GM19099 (cell line): ENCODE data around the gene ZNF586.
A peak's percentile ranks its signal among the peaks of the same experiment; 100 is the strongest.

ENCODE experiments used
- POLR2A ChIP-seq: IDR thresholded peaks from 3 replicates; pipeline ENCODE4 v1.6.1; 2011; ENCODE audit warnings: low read depth; ENCODE audit not compliant: insufficient read length; ENCODE audit errors: extremely low read depth

The ZNF586 gene

DNA sequence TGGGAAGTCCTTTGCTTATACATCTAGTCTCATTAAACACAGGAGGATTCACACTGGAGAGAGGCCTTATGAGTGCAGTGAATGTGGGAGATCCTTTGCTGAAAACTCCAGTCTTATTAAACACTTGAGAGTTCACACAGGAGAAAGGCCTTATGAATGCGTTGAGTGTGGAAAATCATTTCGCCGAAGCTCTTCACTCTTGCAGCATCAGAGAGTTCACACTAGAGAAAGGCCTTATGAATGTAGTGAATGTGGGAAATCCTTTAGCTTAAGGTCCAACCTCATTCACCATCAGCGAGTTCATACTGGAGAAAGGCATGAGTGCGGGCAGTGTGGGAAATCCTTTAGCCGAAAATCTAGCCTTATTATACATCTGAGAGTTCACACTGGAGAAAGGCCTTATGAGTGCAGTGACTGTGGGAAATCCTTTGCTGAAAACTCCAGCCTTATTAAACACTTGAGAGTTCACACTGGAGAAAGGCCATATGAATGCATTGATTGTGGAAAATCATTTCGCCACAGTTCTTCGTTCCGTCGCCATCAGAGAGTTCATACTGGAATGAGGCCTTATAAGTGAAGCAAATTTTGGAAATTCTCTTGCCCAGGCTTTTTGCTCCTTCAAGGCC, 9.9 kb downstream of the ZNF586 start:
- no peak for TF ChIP-seq POLR2A

DNA sequence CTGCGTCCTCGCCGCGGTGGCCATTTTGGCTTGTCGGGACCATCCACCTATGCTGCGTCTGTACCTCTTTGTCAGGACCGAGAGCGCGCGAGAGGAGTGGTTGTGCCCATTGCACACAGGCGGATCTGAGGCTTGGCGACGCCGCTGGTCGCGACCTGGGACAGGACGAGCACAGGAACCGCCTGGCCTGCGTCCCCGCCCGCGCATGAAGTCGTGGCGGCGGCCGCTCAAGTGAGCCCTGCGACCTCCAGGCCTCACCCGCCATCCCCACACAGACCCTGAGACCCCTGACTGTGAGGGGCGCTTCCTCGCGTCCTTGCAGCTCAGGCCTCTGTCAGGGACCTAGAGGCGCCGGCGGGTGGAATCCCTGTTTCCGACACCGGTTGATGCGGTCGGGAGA, 16.8 kb downstream of the ZNF586 start:
- no peak for TF ChIP-seq POLR2A

DNA sequence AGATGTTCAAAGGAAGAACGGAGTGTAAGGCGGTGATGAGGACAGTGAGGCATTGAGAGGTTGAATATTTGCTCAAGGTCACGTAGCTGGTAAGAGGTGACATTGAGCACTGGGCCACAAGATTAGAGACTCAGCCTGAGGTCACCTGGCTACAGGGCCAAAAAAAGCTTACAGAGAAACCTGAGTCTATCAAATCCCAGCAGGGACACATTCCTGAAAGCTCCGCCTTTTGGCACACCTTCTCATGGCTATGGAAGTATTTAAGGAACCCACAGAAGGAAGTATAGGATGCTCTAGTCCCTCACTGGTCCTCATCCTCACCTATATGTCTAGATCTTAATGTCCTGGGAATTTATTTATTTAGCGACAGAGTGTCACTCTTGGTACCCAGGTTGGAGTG, 17.4 kb downstream of the ZNF586 start:
- TF ChIP-seq POLR2A, result no peak

DNA sequence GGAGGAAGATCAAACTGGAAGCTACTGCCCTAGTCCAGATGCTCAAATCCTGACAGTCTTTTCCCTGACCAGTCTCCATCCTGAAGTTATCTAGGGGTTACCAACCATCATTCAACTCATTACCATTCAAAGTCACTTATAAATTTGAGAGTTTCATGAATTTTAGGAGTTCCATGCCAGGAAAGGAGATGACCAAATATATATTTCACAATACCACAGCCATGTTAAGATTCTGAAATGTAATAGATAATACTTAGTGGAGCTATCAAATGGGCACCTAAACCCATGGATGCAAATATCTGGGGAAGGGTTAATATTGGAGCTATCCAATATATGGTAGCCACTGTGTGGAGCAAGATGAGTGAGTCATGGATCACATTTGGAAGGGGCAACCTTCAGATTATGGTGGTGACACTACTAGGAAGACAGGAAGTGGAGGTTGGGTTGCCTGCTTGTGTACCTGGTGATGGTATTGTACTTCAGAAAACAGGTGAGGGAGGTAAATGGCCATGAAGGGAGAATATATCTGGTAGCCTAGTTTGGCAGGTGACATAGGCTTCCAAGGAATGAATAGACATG, 18.7 kb downstream of the ZNF586 start:
- TF ChIP-seq POLR2A, result no peak

DNA sequence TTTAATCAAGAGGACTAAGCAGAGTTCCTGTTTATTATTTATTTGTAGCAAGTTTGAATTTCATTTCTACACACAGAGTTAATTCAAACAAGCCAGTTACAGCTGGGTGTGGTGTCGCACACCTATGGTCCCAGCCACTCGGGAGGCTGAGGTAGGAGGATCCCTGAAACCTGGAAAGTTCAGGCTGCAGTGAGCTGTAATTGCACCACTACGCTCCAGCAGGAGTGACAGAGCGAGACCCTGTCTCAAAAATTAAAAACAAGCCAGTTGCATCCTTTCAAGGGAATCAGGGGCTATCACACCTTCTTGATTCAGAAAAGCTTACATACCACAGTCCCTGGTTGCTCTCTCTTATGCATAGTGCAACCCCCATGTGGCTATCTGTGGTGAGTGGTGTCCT, 19.8 kb downstream of the ZNF586 start:
- no peak for TF ChIP-seq POLR2A

DNA sequence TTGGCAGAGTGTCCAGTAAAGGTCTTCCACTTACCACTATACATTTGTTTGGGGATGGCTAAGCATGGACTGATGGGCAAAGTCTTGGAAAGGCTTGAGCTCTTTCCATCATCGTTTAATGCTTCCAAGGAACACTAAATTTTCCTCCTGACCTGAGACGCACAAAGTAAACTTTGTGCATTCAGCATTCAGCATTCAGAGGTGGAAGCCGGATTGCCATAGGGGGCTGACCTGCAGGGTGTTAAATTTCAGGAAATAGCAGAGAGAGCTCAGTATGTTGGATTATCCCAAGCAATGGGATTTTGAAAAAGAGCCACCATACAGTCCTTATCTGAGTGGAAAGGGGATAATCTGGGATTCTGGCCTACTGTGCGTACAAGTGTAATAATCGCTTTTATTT, 31.2 kb downstream of the ZNF586 start:
- no peak for TF ChIP-seq POLR2A

DNA sequence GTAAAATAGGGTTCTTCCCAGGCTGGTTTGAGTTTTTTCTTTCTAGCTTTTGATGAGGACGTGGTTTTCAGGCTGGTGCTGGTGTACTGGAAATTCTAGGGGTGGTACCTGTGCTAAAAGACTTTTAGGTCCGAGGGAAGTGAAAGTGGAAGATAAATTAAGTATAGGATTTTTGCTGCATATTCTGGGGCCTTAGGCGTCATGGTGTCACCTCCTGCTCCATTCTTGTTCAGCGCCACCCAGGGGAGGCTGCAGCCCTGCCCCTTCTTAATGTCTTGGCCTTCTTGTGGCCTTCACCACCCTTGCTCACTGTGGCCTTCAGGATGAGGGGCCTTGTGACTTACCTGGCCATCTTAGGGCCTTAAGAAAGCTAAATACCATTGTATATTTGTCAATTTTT, 32.8 kb downstream of the ZNF586 start:
- TF ChIP-seq POLR2A, result no peak

DNA sequence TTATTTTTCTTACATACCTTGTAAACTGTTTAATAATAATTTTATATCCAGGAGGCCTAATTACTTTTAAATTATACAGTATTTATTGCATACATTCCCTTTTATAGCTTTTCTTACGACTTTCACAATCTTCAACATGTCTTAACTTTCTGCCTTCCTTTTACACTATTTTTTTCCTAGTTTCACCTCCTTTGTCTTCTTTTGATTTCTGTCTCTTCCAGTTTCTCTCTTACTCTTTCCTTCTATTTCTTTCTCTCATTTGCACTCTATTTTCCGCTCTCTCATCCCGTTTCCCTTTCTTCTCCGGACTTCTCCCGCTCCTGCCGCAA, 33.8 kb downstream of the ZNF586 start:
- TF ChIP-seq POLR2A, result no peak

DNA sequence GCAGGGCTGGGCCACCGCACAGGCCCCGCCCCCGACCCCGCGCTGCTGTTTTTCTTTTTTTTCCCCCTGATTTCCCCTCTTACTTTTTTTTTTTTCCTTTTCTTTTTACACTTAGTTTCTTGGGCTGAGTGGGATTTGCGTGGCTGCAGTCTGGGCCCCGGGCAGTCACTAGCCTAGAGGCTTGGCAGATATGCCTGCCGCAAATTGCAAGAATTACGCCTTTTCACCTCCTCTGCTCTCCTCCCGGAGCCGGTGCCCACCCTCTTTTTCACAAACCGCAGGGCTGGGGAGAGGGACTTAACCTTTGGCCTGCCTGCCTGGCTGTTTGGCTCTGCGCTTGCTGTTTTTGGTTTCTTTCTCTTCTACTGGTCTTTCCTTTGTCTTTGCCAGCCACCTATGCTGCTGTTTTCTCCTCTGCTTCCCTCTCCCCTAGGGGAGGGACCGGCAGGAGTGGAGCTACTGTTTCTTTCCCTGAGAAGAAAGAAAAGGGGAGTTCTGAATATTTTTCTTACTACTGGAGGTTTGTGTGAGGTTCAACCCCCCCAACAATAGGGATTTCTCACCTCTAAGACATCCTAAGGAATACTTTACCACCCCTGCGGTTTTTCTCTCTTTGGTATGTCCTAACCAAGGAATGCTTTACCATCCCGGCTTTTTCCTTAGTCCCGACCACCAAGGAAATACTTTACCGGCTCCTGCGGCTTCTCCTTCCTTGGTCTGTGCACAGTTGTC, 34.3 kb downstream of the ZNF586 start:
- TF ChIP-seq POLR2A, result no peak

DNA sequence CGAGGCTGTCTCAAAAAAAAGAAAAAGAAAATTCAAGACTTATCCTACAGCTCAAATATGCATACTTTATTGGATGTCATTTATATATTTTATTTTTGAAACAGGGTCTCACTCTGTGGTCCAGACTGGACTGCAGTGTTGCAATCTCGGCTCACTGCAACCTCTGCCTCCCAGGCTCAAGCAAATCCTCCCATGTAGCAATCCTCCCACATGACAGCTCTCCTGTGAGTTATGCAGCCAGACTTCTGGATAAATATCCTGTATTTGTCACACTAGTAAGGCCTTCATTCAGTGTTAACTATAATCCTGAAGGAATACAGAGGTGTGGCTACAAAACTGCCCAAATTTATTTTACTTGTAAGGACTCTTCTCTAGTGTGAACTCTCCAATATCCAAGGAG, 38.1 kb downstream of the ZNF586 start:
- TF ChIP-seq POLR2A, result no peak

DNA sequence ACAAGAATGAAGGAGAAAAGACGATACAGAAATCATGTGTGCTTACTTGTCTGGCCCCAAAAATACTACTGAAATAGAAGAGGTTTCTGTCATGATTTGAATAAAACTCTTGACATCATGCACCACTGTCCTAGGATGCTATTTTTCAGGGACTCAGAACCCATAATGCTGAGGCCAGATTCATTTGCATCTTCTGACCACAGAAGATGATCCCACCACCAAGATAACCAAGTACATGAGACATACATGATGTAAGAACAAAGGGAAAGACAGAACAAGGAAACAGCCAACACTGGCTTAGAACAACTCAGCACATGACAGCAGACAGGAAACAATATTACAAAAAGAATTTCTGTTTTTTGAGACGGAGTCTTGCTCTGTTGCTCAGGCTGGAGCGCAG, 42.8 kb downstream of the ZNF586 start:
- no peak for TF ChIP-seq POLR2A

DNA sequence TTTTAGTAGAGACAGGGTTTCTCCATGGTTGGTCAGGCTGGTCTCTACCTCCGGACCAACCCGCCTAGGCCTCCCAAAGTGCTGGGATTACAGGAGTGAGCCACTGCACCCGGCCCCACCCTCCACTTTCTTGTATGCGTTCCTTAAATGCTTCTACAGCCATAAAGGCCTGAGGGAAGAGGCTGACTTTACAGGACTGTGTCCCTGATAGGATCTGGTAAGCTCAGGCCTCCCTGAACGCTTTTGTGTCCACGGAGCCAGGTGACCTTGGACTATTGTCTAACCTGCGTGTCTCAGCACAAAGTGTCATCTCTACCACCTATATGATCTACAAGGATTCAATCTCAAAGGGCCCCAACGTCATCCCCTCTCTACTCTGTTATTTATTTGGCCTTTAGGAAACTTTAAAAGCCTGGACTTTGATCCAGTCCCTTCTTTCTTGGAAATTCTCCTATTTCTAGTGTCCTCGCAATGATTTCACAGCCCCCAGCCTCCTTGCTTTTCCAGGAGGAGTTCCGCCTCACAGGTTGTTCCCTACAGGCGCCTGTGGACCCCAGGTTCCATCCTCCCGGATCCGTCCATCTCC, 44.5 kb downstream of the ZNF586 start:
- no peak for TF ChIP-seq POLR2A

DNA sequence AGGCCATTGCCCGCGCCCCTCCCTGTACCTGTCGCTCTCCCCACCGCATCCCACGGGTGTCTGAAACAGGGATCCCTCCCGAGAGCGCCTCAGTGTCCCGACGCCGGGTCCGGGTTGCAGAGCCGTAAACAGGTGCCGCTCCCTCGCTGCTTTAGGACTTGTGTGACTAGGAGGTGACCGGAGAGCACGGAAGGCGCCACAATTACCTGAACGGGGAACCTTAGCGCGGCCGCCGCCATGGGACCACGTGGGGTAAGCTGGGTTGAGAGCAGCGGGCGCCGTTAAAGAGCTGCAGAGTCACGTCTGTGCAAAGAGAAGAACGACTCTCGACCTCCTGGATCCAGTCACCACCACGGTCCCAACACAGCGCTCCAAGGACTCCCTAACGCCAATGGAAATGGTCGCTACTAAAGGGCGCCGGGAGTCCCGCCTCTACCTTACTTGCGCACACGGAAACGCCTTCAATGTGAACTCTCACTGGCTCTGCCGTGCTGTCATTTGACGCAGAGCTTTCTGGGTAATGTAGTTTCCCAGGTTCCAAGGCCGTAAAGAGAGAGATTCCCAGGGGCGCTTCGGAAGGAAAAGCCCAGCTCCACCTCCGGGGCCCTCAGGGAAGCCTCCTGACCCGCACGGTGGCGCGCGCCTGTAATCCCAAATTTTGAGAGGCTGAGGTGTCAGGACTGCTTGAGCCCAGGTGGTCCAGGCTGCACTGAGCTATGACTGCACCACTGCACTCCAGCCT, 45.2 kb downstream of the ZNF586 start, which contains the start of gene ZNF552:
Gene ZNF552 (minus strand): TSS at position 409 of the 742 bp plus-strand sequence. CDS start 170 bp downstream, at position 239.
- TF ChIP-seq POLR2A, result peak; percentile 81

DNA sequence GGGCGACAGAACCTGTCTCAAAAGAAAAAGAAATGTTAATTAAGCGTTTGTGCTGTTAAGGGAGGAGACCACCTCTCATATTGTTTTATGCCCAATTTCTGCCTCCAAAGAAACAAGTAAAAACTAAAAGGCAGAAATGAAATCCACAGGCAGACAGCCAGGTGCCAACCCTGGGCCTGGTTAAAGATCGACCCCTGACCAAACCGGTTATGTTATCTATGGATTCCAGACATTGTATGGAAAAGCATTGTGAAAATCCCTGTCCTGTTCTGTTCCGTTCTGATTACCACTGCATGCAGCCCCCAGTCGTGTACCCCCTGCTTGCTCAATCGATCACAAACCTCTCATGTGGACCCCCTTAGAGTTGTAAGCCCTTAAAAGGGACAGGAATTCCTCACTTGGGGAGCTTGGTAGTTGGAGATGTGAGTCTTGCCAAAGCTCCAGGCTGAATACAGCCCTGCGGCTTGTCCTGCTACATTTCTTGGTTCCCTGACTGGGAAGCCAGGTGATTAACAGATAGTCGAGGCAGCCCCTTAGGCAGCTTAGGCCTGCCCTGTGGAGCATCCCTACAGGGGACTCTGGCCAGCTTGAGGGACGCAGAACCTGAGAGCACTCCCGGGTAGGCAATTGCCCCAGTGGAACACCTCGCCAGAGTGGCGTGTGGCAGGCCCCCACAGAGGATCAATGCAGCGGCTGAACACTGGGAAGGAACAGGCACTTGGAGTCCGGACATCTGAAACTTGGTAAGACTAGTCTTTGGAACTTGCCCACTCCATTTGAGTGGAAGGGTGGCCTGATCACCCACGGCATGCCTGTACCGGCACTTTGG, 46.0 kb downstream of the ZNF586 start:
- no peak for TF ChIP-seq POLR2A
